Sigmoid colon (tissue), 7 donors: Measurements from ENCODE around the gene NEUROD1. TPM values are rescaled to one million over a fixed set of nuclear protein-coding genes. Genes with fewer than 3 reads are reported as not detected.

Experiments used
- DNase-seq: peaks from one replicate; pipeline ENCODE4 v3.0.0-alpha.2; 2019
- H3K27ac ChIP-seq, 4 donors: fragments of 200-600 bp; sonication (generic); one replicate each; pipeline ENCODE4 v1.5.1; 2016 to 2019; ENCODE audit warnings: mild to moderate bottlenecking in 1 of 4
- H3K27me3 ChIP-seq, 3 donors: fragments of 200-600 bp; sonication (generic); one replicate each; pipeline ENCODE4 v1.5.1; 2019; ENCODE audit warnings: mild to moderate bottlenecking in 1 of 3
- H3K36me3 ChIP-seq, 4 donors: fragments of 200-600 bp; sonication (generic); one replicate each; pipeline ENCODE4 v1.5.1; 2016 to 2019
- H3K4me1 ChIP-seq, 4 donors: fragments of 200-600 bp; sonication (generic); one replicate each; pipeline ENCODE4 v1.5.1; 2017 to 2019
- H3K4me3 ChIP-seq, 4 donors: fragments of 200-600 bp; sonication (generic); one replicate each; pipeline ENCODE4 v1.5.1; 2017 to 2019; ENCODE audit warnings: mild to moderate bottlenecking in 2 of 4, moderate library complexity in 1 of 4
- H3K9me3 ChIP-seq, 4 donors: fragments of 200-600 bp in 3 of 4; sonication (generic) in 3 of 4; one replicate each; pipeline versions ENCODE4 v1.5.1 to v1.6.1; 2013 to 2019
- EP300 ChIP-seq, 4 donors: sonication (generic); formaldehyde crosslinking; IDR thresholded peaks; one replicate each; pipeline ENCODE4 v1.6.1; 2017; ENCODE audit warnings: antibody characterized with exemption in 4 of 4
- POLR2A ChIP-seq, 2 donors: fragments of 450-650 bp; IDR thresholded peaks; one replicate each; pipeline ENCODE4 v1.6.1; 2016; ENCODE audit warnings: antibody characterized with exemption in 2 of 2, mild to moderate bottlenecking in 2 of 2, moderate library complexity in 2 of 2
- POLR2AphosphoS5 ChIP-seq, 4 donors: sonication (generic); formaldehyde crosslinking; IDR thresholded peaks; one replicate each; pipeline ENCODE4 v1.6.1; 2017; ENCODE audit warnings: antibody characterized with exemption in 4 of 4
- WGBS, 2 donors: extraction: QIAGEN DNeasy Blood & Tissue Kit; methylation state at CpG; one replicate each; pipeline ENCODE4 v1.1.7; 2013; 5-methylcytosine and 5-hydroxymethylcytosine counted together
- intact Hi-C: fragments of 100-400 bp; cut with DNase I; formaldehyde crosslinking; loops from one replicate; pipeline ENCODE4 v1.15.1; 2023
- polyA plus RNA-seq, 3 donors: library from polyadenylated mRNA; stranded (reverse); fragments of 200-250 nt; gene quantifications; one replicate each; pipeline ENCODE4 v1.2.3, GENCODE V29; 2013
- total RNA-seq, 4 donors: library from RNA; depleted of rRNA; stranded (reverse); fragments of >200 nt; gene quantifications; one replicate each; pipeline ENCODE4 v1.1.0, GENCODE V29; 2016
- TF ChIP-seq, protein P1 (sequence below), 4 experiments: fragments of 450-650 bp in 3 of 4; fragments of 200-600 bp in 1 of 4; IDR thresholded peaks; one replicate each; pipeline ENCODE4 v1.5.1; 2016 to 2019; ENCODE audit warnings: antibody characterized with exemption in 4 of 4, mild to moderate bottlenecking in 3 of 4, moderate library complexity in 2 of 4
- donor health status: healthy with polysubstance abuse.
- donor health status: Bipolar disorder and iron deficiency.
- donor health status: healthy.

Gene NEUROD1
- total and polyA plus RNA-seq, 7 donors: 0.39 to 3.6 (median 2.3) TPM; not detected in 4

DNA sequence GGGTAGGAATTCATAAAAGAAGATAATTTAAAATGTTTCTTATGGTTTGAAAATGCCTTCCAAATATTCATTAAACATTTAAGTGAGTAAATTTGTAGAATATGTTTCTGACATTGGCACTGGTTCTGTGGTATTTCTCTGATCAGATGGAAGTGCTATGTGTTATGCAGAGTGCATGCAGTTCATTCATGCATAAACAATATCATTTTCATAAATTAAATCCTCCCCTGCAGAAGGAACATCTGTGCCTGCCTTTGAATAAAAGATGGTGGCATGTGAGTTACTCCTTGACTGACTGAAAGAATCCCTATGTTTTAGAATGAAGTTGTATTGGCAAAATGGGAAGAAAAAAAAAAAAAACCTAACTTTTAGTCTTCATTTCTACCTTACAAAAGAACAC, 5.9 kb downstream of the NEUROD1 start:
- Histone ChIP-seq H3K27me3 (peaks cover 10 to 49% (median 20%) of the 10 kb centered on the region in 3 donors), H3K4me1 (no peaks in the 10 kb centered on the region), H3K9me3 (no peaks in the 10 kb centered on the region), H3K36me3 (no peaks in the 10 kb centered on the region), H3K4me3 (no peak overlapping the region), H3K27ac (no peak overlapping the region)
- intact Hi-C loops: no loop called here
- no peak for DNase-seq
- TF ChIP-seq EP300 (IDR thresholded peaks at IDR 0.05): no peak
- TF ChIP-seq POLR2A (IDR thresholded peaks at IDR 0.05): no peak
- no peak for TF ChIP-seq POLR2AphosphoS5 (IDR thresholded peaks at IDR 0.05)
- TF ChIP-seq, protein P1, sequence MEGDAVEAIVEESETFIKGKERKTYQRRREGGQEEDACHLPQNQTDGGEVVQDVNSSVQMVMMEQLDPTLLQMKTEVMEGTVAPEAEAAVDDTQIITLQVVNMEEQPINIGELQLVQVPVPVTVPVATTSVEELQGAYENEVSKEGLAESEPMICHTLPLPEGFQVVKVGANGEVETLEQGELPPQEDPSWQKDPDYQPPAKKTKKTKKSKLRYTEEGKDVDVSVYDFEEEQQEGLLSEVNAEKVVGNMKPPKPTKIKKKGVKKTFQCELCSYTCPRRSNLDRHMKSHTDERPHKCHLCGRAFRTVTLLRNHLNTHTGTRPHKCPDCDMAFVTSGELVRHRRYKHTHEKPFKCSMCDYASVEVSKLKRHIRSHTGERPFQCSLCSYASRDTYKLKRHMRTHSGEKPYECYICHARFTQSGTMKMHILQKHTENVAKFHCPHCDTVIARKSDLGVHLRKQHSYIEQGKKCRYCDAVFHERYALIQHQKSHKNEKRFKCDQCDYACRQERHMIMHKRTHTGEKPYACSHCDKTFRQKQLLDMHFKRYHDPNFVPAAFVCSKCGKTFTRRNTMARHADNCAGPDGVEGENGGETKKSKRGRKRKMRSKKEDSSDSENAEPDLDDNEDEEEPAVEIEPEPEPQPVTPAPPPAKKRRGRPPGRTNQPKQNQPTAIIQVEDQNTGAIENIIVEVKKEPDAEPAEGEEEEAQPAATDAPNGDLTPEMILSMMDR (IDR thresholded peaks at IDR 0.05): no peak

DNA sequence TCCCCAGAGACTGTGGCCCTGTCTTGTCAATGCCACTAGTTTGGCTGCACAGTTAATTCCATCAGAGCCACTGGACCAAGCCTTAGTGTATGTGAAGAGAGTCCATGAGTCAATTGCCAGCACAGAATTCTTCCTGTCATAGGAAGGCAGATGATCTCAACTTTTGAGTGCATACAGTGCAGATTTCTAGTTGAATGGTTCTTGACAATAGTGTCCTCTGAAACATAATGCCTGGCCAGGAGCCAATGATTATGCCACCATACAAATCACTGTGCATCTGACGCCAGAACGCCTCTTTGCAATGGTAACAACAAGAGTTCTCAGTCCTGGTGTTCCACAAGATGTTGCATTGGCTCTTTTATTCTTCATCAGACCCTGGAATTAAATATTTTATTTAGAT, 7.1 kb downstream of the NEUROD1 start:
- 40 to 69% methylated on average over 2 of the region's 2 CpGs for WGBS, 2 donors
- H3K4me1 ChIP-seq: no peaks in the 10 kb centered on the region
- H3K4me3 ChIP-seq: no peak overlapping the region
- peaks cover under 1 to 36% (median 8%) of the 10 kb centered on the region in 3 donors for H3K27me3 ChIP-seq
- no peaks in the 10 kb centered on the region for H3K9me3 ChIP-seq
- TF ChIP-seq POLR2A (IDR thresholded peaks at IDR 0.05): no peak
- TF ChIP-seq, protein P1 (IDR thresholded peaks at IDR 0.05): no peak
- no peak for TF ChIP-seq POLR2AphosphoS5 (IDR thresholded peaks at IDR 0.05)
- TF ChIP-seq EP300 (IDR thresholded peaks at IDR 0.05): no peak
- intact Hi-C loops: no loop called here
- H3K36me3 ChIP-seq: no peaks in the 10 kb centered on the region
- no peak for DNase-seq
- H3K27ac ChIP-seq: no peak overlapping the region

DNA sequence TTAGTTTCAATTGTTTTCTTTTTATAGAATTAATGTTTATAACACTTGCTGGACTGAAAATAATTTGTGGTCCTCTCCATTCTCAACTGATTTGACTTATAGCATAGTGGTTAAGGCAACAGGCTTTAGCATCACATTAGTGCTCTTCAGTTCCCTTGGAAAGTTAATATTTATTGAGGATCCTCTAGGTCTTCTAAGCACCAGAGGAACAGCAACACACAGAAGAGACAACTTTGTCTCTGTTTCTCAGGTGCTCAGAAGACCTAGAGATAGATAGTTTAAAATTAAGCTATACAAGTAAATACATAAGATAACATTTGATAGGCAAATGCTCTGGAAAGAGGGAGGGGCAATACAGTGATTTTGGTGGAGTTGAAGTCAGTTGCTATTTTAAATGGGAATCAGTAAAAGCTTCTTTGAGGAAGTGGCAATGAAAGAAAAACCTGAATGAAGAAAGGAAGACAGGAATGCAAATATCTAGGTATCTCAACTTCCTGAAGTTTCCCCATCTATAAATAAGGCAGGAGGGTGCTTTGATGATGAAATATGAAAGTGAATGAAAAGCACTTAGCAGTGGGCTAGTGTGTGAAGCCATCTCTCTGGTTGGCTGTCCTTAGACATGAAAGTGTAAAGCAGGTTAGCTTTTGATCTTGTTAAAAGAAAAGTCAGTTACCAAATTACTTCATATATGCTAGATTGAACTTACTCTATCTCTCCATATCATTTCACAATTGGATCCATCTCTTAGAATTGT, 7.9 kb downstream of the NEUROD1 start:
- no peak for TF ChIP-seq POLR2AphosphoS5 (IDR thresholded peaks at IDR 0.05)
- no peak for TF ChIP-seq EP300 (IDR thresholded peaks at IDR 0.05)
- no peak for TF ChIP-seq POLR2A (IDR thresholded peaks at IDR 0.05)
- TF ChIP-seq, protein P1 (IDR thresholded peaks at IDR 0.05): no peak
- Histone ChIP-seq H3K27me3 (peaks cover 0 to 28% (median under 1%) of the 10 kb centered on the region in 3 donors), H3K9me3 (no peaks in the 10 kb centered on the region), H3K4me1 (no peaks in the 10 kb centered on the region), H3K4me3 (no peak overlapping the region), H3K36me3 (no peaks in the 10 kb centered on the region), H3K27ac (no peak overlapping the region)
- intact Hi-C loops: no loop called here
- DNase-seq: no peak

DNA sequence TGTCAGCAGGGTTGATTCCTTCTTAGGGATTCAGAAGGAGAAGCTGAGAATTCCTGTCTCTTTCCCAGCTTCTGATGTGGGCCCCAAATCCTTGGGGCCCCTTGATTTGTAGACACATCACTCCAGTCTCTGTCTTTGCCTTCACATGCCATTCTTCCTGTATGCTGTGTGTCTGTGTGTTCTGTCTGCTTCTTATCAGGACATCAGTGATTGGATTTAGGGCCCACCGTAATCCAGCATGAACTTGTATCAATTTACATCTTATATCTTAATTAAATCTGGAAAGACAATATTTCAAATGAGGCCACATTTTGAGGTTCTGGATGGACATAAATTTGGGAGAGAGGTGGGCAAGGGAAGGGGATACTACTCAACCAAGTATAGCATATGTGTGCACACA, 9.7 kb downstream of the NEUROD1 start:
- TF ChIP-seq, protein P1 (IDR thresholded peaks at IDR 0.05): no peak
- no peak for TF ChIP-seq EP300 (IDR thresholded peaks at IDR 0.05)
- TF ChIP-seq POLR2AphosphoS5 (IDR thresholded peaks at IDR 0.05): no peak
- no peak for TF ChIP-seq POLR2A (IDR thresholded peaks at IDR 0.05)
- Histone ChIP-seq H3K27ac (no peak overlapping the region), H3K4me1 (no peaks in the 10 kb centered on the region), H3K27me3 (peaks cover 0 to 15% (median 0%) of the 10 kb centered on the region in 3 donors), H3K9me3 (peaks cover 0 to 5% (median 0%) of the 10 kb centered on the region in 4 donors), H3K36me3 (no peaks in the 10 kb centered on the region), H3K4me3 (no peak overlapping the region)
- no peak for DNase-seq
- WGBS, 2 donors: 73 to 85% methylated on average over 1 of the region's 1 CpG
- intact Hi-C loops: no loop called here
